ENCODE data around the gene SCUBE3.

DNA sequence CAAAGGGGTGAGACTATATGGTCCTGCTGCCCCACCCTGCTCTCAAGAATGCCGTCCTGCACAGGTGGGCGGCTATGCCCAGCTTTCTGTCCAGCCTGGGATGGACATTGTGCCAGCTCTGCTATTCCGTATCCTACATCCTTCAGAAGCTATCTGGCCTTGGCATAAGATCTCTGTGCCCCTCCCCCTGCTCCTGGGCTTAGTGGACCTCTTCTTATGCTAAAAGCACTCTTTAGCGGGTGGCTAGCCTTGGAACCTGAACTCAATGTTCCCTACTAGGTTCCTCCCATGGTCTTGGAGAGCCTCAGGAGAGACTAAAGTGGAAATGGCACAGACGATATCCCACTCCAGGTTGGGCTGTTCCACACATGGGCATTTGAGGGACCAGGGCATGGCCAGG, 22.5 kb downstream of the SCUBE3 start:
- TF ChIP-seq POLR2AphosphoS5 (IDR thresholded peaks at IDR 0.05) (no peak), CTCF (IDR thresholded peaks at IDR 0.05) (no peak)

All from esophagus muscularis mucosa (tissue), 3 donors.